Fibroblast of lung (primary cell): Measurements from ENCODE around the gene AFAP1L1. TPM values are rescaled to one million over a fixed set of nuclear protein-coding genes. Genes with fewer than 3 reads are reported as not detected.

ENCODE experiments used
- DNase-seq, 2 donors: peaks; one replicate each; pipeline versions ENCODE4 v3.0.0 to v3.0.0-alpha.2; 2010; ENCODE audit warnings: low read depth in 2 of 2
- H2AFZ ChIP-seq: 2 replicates; pipeline ENCODE4 v1.5.1; 2012; ENCODE audit warnings: low read length, control low read depth, inconsistent platforms
- H3K27ac ChIP-seq: 2 replicates; pipeline ENCODE4 v1.5.1; 2011; ENCODE audit warnings: low read length, control low read depth; ENCODE audit not compliant: insufficient read depth
- H3K27me3 ChIP-seq: 2 replicates; pipeline ENCODE4 v1.5.1; 2011; ENCODE audit warnings: mild to moderate bottlenecking, low read length; ENCODE audit not compliant: control insufficient read depth, insufficient read depth
- H3K36me3 ChIP-seq: 2 replicates; pipeline ENCODE4 v1.5.1; 2011; ENCODE audit warnings: low read length; ENCODE audit not compliant: control insufficient read depth, insufficient read depth
- H3K4me1 ChIP-seq: 2 replicates; pipeline ENCODE4 v1.5.1; 2011; ENCODE audit warnings: low read length; ENCODE audit not compliant: control insufficient read depth, insufficient read depth; ENCODE audit errors: extremely low read depth
- H3K4me2 ChIP-seq: 2 replicates; pipeline ENCODE4 v1.5.1; 2011; ENCODE audit warnings: low read length, control low read depth; ENCODE audit not compliant: insufficient read depth; ENCODE audit errors: extremely low read depth
- H3K4me3 ChIP-seq, 4 experiments: fragments of 200-600 bp in 1 of 4; sonication (generic) in 1 of 4; replicated peaks in 1 of 4; 2 replicates each; pipeline ENCODE4 v1.5.1; 2011 to 2016; ENCODE audit warnings: low read length in 4 of 4, low read depth in 3 of 4, mild to moderate bottlenecking in 3 of 4, control low read depth in 2 of 4, inconsistent platforms in 1 of 4, mixed read lengths in 1 of 4; ENCODE audit not compliant: insufficient read depth in 1 of 4; ENCODE audit errors: control extremely low read depth in 1 of 4
- H3K79me2 ChIP-seq: 2 replicates; pipeline ENCODE4 v1.5.1; 2012; ENCODE audit warnings: mild to moderate bottlenecking, low read length, inconsistent platforms; ENCODE audit not compliant: control insufficient read depth, insufficient read depth
- H3K9ac ChIP-seq: 2 replicates; pipeline ENCODE4 v1.5.1; 2011; ENCODE audit warnings: mild to moderate bottlenecking, low read length, control low read depth; ENCODE audit not compliant: insufficient read depth
- H3K9me3 ChIP-seq: 2 replicates; pipeline ENCODE4 v1.5.1; 2012; ENCODE audit warnings: low read depth, low read length; ENCODE audit not compliant: control insufficient read depth, insufficient read depth
- H4K20me1 ChIP-seq: 2 replicates; pipeline ENCODE4 v1.5.1; 2011; ENCODE audit warnings: low read length; ENCODE audit not compliant: control insufficient read depth, insufficient read depth; ENCODE audit errors: extremely low read depth
- EZH2 ChIP-seq: IDR thresholded peaks from 2 replicates; pipeline ENCODE4 v1.5.1; 2012; ENCODE audit warnings: low read length, control low read depth, mild to moderate bottlenecking; ENCODE audit errors: missing control alignments
- polyA plus RNA-seq, 2 donors: library from polyadenylated mRNA; depleted of rRNA in 1 of 2; stranded (reverse) in 1 of 2; unstranded in 1 of 2; fragments of >200 nt; gene quantifications; 2 replicates each; pipeline ENCODE4 v1.2.1, GENCODE V29; 2011 to 2012; ENCODE audit warnings: missing spikeins in 1 of 2
- total RNA-seq: library from RNA; depleted of rRNA; stranded (reverse); fragments of >200 nt; gene quantifications from 2 replicates; pipeline ENCODE4 v1.2.1, GENCODE V29; 2014
- TF ChIP-seq, protein P1 (sequence below), 2 donors: IDR thresholded peaks in 1 of 2; conservative IDR thresholded peaks in 1 of 2; 1 replicate in 1 of 2; 2 replicates in 1 of 2; pipeline ENCODE4 v1.5.1; 2011 to 2012; ENCODE audit warnings: low read length in 2 of 2, control low read depth in 1 of 2, inconsistent platforms in 1 of 2, low read depth in 1 of 2, mild to moderate bottlenecking in 1 of 2

AFAP1L1 gene
- total and polyA plus RNA-seq, 2 donors (not counting 1 experiment from before 2014, with no cell fraction given), result 3.0 to 7.1 TPM

DNA sequence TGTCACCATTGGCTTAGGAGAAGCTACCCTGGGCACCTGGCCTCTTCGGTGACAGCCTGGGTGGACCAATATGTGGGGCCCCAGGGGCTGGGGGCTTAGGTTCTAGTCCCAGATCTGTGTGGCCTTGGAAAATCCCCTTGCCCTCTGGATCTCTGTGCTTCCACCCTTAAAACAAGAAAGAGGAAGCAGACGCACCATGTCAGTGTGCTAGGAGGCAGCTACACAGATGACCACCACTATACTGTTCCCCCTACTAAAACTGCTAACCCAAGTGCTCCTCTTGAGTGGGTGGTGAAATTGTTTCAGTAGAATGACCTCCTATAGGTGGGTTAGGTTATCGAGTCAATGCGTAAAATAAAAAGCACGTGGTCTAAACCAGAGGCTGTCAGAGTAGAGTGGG is 31.0 kb downstream of the AFAP1L1 start:
- Histone ChIP-seq H4K20me1 (no peaks in the 10 kb centered on the region), H3K9me3 (no peaks in the 10 kb centered on the region), H3K4me1 (no peaks in the 10 kb centered on the region), H3K27ac (no peak overlapping the region), H3K9ac (no peak overlapping the region), H2AFZ (no peak overlapping the region), H3K4me3 (no peak overlapping the region), H3K4me2 (no peak overlapping the region), H3K79me2 (no peaks in the 10 kb centered on the region), H3K36me3 (no peaks in the 10 kb centered on the region), H3K27me3 (no peaks in the 10 kb centered on the region)
- no peak for DNase-seq
- no peak for TF ChIP-seq EZH2
- TF ChIP-seq, protein P1, sequence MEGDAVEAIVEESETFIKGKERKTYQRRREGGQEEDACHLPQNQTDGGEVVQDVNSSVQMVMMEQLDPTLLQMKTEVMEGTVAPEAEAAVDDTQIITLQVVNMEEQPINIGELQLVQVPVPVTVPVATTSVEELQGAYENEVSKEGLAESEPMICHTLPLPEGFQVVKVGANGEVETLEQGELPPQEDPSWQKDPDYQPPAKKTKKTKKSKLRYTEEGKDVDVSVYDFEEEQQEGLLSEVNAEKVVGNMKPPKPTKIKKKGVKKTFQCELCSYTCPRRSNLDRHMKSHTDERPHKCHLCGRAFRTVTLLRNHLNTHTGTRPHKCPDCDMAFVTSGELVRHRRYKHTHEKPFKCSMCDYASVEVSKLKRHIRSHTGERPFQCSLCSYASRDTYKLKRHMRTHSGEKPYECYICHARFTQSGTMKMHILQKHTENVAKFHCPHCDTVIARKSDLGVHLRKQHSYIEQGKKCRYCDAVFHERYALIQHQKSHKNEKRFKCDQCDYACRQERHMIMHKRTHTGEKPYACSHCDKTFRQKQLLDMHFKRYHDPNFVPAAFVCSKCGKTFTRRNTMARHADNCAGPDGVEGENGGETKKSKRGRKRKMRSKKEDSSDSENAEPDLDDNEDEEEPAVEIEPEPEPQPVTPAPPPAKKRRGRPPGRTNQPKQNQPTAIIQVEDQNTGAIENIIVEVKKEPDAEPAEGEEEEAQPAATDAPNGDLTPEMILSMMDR (conservative IDR thresholded peaks at IDR 0.05 in 1 of 2, IDR thresholded peaks at IDR 0.05 in 1 of 2; ENCODE audit: low read depth in 1 of 2, low read length in 2 of 2), result no peak

DNA sequence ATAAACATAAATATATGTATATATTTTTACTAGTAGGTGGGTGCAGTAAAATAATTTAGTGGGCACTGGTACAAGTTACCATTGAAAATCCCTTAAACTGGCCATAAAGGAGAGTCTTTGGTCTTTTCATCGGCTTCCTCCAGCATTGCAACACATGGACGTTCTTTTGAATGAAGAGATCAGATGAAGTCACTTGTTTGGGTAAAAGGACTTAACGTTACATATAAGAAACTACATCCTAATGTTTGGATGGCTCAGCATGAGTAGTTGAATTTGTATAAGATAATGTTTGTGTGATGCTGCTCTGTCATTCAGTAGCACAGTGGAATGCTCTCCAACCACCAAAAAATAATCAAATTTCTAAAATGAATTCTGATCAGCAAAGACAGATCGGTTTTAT is 31.6 kb downstream of the AFAP1L1 start:
- no peak overlapping the region for H3K4me2 ChIP-seq
- no peaks in the 10 kb centered on the region for H3K79me2 ChIP-seq
- no peak for DNase-seq
- H3K27me3 ChIP-seq, result no peaks in the 10 kb centered on the region
- no peaks in the 10 kb centered on the region for H4K20me1 ChIP-seq
- no peaks in the 10 kb centered on the region for H3K9me3 ChIP-seq
- H3K27ac ChIP-seq, result no peak overlapping the region
- H3K4me3 ChIP-seq, result no peak overlapping the region
- H3K9ac ChIP-seq, result no peak overlapping the region
- H2AFZ ChIP-seq, result no peak overlapping the region
- no peaks in the 10 kb centered on the region for H3K36me3 ChIP-seq
- H3K4me1 ChIP-seq, result no peaks in the 10 kb centered on the region
- no peak for TF ChIP-seq EZH2
- TF ChIP-seq, protein P1 (conservative IDR thresholded peaks at IDR 0.05 in 1 of 2, IDR thresholded peaks at IDR 0.05 in 1 of 2; ENCODE audit: low read depth in 1 of 2, low read length in 2 of 2), result no peak

DNA sequence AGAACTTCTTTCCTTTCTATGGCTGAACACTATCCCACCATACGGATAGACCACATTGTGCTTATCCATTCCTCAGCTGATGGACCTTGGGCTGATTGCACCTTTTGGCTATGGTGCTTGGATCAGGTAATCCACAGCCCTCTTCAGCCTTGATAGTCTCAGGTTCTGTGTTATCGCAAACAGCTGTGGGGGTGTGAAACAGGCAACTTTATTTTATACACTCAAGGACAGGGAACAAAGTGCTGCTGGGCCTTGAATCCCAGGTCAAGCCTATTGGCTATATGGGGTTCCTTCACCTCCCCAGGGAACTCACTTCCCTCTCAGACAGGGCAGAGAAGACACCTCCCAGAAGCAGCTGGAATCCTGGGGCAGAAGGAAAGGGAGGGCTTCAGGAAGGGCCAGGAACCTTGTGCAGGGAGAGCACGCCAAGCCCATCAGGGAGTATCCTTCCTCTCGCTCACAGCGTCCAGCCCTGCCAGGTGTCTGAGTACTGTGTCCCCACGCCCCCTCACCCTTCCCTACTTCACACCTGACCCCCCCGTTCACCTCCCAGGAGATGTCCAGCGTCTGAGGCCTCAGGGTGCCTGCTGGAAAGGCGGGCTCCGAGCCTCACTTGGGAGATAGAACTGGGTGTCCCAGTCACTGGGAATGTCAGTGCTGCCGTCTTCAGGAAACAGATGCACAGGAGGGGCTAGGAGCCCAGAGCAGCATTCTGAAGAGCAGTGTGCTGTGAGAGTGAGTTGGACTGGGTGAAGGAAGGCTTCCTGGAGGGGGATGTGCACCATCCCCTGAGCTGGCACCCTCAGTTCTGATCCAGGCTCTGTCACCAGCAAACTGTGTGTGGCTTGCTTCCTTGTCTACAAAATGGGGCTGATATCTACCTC is 32.8 kb downstream of the AFAP1L1 start:
- no peaks in the 10 kb centered on the region for H3K79me2 ChIP-seq
- H4K20me1 ChIP-seq, result no peaks in the 10 kb centered on the region
- H3K4me1 ChIP-seq, result no peaks in the 10 kb centered on the region
- H3K27me3 ChIP-seq, result no peaks in the 10 kb centered on the region
- no peaks in the 10 kb centered on the region for H3K36me3 ChIP-seq
- no peak overlapping the region for H3K27ac ChIP-seq
- DNase-seq, result no peak
- H3K9me3 ChIP-seq, result no peaks in the 10 kb centered on the region
- H3K9ac ChIP-seq, result no peak overlapping the region
- no peak overlapping the region for H2AFZ ChIP-seq
- no peak for TF ChIP-seq EZH2
- TF ChIP-seq, protein P1 (conservative IDR thresholded peaks at IDR 0.05 in 1 of 2, IDR thresholded peaks at IDR 0.05 in 1 of 2; ENCODE audit: low read depth in 1 of 2, low read length in 2 of 2), result no peak
- H3K4me3 ChIP-seq, result no peak overlapping the region
- H3K4me2 ChIP-seq, result no peak overlapping the region
